ENCODE measurements around the gene NR3C1. TPM values are rescaled to one million over a fixed set of nuclear protein-coding genes. Genes with fewer than 3 reads are reported as not detected.

Gene NR3C1
- total RNA-seq, 1 donor from 2014 or later, result 44.6 TPM

DNA sequence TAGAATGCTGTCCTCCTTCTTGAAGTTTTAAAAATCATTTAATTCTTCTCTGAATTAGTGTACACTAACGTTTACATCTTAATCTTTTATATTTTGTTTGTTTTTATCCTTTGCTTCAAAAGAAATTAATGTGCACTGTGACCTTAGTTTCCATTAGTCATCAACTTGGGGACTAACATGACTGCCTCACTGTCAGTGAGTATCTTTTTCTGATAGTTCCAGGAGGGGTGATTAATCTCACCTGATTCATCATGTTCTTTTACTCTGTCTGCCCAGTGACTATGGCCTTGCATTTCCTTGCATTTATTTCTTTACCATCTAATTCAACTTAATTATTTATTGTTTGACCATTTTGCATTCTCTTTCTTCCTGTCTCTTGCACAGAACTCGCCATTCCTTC, 33.4 kb upstream of the NR3C1 start:
- Mint-ChIP-seq H3K36me3 (ENCODE audit: low read depth) (peaks cover 2% of the 10 kb centered on the region), H3K4me1 (ENCODE audit: low read depth) (no peaks in the 10 kb centered on the region), H3K27me3 (ENCODE audit: low read depth) (no peaks in the 10 kb centered on the region), H3K9me3 (ENCODE audit: low read depth) (no peaks in the 10 kb centered on the region), H3K4me3 (ENCODE audit: unreplicated experiment) (no peak overlapping the region), H3K27ac (ENCODE audit: unreplicated experiment) (no peak overlapping the region)
- DNase-seq (ENCODE audit: low spot score), result no peak
- TF ChIP-seq, protein P1, sequence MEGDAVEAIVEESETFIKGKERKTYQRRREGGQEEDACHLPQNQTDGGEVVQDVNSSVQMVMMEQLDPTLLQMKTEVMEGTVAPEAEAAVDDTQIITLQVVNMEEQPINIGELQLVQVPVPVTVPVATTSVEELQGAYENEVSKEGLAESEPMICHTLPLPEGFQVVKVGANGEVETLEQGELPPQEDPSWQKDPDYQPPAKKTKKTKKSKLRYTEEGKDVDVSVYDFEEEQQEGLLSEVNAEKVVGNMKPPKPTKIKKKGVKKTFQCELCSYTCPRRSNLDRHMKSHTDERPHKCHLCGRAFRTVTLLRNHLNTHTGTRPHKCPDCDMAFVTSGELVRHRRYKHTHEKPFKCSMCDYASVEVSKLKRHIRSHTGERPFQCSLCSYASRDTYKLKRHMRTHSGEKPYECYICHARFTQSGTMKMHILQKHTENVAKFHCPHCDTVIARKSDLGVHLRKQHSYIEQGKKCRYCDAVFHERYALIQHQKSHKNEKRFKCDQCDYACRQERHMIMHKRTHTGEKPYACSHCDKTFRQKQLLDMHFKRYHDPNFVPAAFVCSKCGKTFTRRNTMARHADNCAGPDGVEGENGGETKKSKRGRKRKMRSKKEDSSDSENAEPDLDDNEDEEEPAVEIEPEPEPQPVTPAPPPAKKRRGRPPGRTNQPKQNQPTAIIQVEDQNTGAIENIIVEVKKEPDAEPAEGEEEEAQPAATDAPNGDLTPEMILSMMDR (IDR thresholded peaks at IDR 0.05), result no peak

DNA sequence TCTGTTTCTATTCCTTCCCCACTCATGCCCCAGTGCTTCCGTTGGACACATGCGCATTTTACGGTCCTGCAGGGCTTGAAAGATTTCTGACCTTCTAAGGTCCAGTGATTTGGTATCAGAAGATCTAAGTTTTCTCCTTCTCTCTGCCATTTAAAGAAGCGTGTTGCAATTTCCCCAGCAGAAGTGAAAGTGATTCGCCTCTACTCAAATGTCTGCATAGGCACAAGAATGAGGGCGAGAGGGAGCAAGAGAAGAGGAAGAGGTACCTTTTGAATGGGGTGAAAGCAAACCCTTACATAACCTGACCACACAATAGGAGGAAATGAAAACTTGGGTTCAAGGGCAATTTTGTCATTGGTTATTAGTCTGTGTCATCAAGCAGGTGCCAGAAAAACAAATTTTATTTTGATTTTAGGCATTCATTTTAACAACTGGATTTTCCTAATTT, 31.7 kb upstream of the NR3C1 start:
- no peak for DNase-seq (ENCODE audit: low spot score)
- TF ChIP-seq, protein P1 (IDR thresholded peaks at IDR 0.05), result no peak
- H3K36me3 Mint-ChIP-seq (ENCODE audit: low read depth), result peaks cover 2% of the 10 kb centered on the region
- H3K27ac Mint-ChIP-seq (ENCODE audit: unreplicated experiment), result no peak overlapping the region
- no peaks in the 10 kb centered on the region for H3K27me3 Mint-ChIP-seq (ENCODE audit: low read depth)
- no peaks in the 10 kb centered on the region for H3K9me3 Mint-ChIP-seq (ENCODE audit: low read depth)
- no peak overlapping the region for H3K4me3 Mint-ChIP-seq (ENCODE audit: unreplicated experiment)
- no peaks in the 10 kb centered on the region for H3K4me1 Mint-ChIP-seq (ENCODE audit: low read depth)

DNA sequence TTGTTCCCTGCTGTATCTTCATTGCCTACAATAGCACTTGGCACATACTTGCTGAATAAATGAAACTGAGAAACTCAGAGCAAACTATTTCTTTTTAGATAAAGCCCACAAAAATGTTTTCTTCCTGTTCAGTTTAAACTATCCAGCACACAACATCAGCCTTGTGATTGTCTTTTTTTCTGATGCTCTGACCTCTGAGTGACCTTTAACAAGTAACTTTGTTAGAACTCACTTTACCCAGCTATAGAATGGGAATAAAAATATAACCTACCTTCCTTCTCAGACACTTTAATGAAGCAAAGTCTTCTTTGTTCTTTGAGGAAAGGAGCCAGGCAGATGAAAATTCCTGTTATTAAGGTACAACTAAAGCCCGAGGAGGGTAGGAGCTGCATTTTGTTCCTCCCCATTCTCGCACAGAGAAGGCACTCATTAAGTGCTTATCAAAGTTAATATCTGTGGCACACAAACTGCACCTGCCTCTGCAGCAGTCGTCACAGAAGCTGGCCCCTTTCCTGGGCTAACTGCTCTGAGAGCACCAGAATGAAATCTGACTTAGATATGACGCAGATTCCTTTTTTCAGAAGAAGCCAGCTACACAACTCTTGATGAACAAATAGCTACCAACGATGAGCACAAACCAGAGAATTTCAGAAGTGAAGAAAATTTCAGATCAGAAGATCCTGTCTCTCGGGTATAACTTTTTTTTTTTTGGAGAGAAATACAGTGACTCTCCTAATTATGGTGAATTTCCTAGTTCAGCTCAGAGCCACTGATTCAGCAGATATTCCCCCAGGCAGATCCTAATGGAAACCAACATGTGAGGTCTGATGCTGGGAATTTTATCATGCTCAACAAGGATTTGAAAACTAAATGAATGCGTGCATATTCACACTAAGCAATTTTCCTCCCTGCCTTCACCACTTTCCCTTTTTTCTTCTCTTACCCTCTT, 31.0 kb upstream of the NR3C1 start:
- H3K4me1 Mint-ChIP-seq (ENCODE audit: low read depth), result no peaks in the 10 kb centered on the region
- TF ChIP-seq, protein P1 (IDR thresholded peaks at IDR 0.05), result no peak
- no peak for DNase-seq (ENCODE audit: low spot score)
- no peaks in the 10 kb centered on the region for H3K27me3 Mint-ChIP-seq (ENCODE audit: low read depth)
- H3K27ac Mint-ChIP-seq (ENCODE audit: unreplicated experiment), result no peak overlapping the region
- no peaks in the 10 kb centered on the region for H3K9me3 Mint-ChIP-seq (ENCODE audit: low read depth)
- H3K4me3 Mint-ChIP-seq (ENCODE audit: unreplicated experiment), result no peak overlapping the region
- H3K36me3 Mint-ChIP-seq (ENCODE audit: low read depth), result peaks cover 2% of the 10 kb centered on the region

DNA sequence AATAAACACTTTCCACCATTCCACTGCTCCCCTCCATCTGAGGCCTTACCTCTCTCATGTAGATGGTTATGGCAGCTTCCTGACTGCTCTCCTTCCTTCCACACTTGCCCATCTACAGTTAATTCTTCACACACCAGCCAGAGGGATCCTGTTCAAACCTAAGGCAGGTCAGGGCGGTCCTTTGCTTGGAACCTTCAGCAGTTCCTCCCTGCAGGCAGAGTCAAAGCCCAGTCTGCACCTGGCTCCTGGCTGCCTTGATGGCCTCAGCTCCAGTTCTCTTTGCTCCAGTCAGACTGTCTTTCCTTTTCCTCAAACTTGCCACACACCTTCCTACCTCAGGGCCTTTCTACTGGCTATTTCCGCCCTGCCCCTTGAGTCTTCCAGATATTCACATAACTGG, 30.2 kb upstream of the NR3C1 start:
- no peaks in the 10 kb centered on the region for H3K4me1 Mint-ChIP-seq (ENCODE audit: low read depth)
- no peak overlapping the region for H3K4me3 Mint-ChIP-seq (ENCODE audit: unreplicated experiment)
- H3K27me3 Mint-ChIP-seq (ENCODE audit: low read depth), result no peaks in the 10 kb centered on the region
- H3K9me3 Mint-ChIP-seq (ENCODE audit: low read depth), result no peaks in the 10 kb centered on the region
- DNase-seq (ENCODE audit: low spot score), result no peak
- TF ChIP-seq, protein P1 (IDR thresholded peaks at IDR 0.05), result no peak
- H3K36me3 Mint-ChIP-seq (ENCODE audit: low read depth), result peaks cover 2% of the 10 kb centered on the region
- no peak overlapping the region for H3K27ac Mint-ChIP-seq (ENCODE audit: unreplicated experiment)

DNA sequence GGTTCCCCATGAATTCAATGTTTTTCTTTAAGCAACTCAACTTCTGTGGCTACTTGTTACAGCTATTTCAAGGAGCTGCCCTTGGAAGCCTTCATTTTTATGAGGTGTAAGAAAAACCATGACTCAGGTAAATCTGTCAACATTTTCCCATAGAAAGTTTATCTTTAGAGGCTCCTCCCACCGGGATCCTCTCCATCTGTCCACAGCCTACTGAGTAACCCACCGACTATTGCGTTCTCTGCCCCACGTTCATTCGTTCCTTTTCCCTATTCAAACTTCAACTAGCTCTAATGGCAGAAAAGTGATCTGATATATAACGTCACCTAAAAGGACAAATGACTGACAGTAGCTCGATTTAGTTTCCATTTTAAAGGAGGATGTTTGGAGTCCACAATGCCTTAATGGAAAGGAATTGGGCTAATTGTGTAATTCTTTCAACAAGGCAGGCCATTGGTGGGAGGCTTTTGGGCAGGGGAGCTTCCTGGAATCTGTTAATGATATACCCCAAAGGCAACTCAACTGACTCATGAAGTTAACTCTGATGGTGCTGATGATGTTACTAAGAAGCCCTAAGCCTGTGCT, 29.3 kb upstream of the NR3C1 start:
- DNase-seq (ENCODE audit: low spot score), result no peak
- no peaks in the 10 kb centered on the region for H3K27me3 Mint-ChIP-seq (ENCODE audit: low read depth)
- no peak overlapping the region for H3K27ac Mint-ChIP-seq (ENCODE audit: unreplicated experiment)
- H3K4me3 Mint-ChIP-seq (ENCODE audit: unreplicated experiment), result no peak overlapping the region
- H3K9me3 Mint-ChIP-seq (ENCODE audit: low read depth), result peaks cover 2% of the 10 kb centered on the region
- H3K36me3 Mint-ChIP-seq (ENCODE audit: low read depth), result no peaks in the 10 kb centered on the region
- TF ChIP-seq, protein P1 (IDR thresholded peaks at IDR 0.05), result no peak
- H3K4me1 Mint-ChIP-seq (ENCODE audit: low read depth), result no peaks in the 10 kb centered on the region

All from chondrocyte (in vitro differentiated cells).